Peyer's patch (tissue), 4 donors: Measurements from ENCODE around the gene LPGAT1. TPM values are rescaled to one million over a fixed set of nuclear protein-coding genes. Genes with fewer than 3 reads are reported as not detected.

Experiments used
- DNase-seq, 3 donors: peaks; one replicate each; pipeline ENCODE4 v3.0.0-alpha.2; 2017 to 2019
- H3K27ac ChIP-seq, 4 donors: fragments of 200-600 bp; sonication (generic); one replicate each; pipeline ENCODE4 v1.5.1; 2016 to 2019
- H3K27me3 ChIP-seq, 2 donors: fragments of 200-600 bp; sonication (generic); one replicate each; pipeline ENCODE4 v1.5.1; 2019
- H3K36me3 ChIP-seq, 3 donors: fragments of 200-600 bp; sonication (generic); one replicate each; pipeline ENCODE4 v1.5.1; 2016 to 2019
- H3K4me1 ChIP-seq, 4 donors: fragments of 200-600 bp; sonication (generic); one replicate each; pipeline ENCODE4 v1.5.1; 2016 to 2019
- H3K4me3 ChIP-seq, 4 donors: fragments of 200-600 bp; sonication (generic); 1 replicate in 3 of 4; 2 replicates in 1 of 4; pipeline ENCODE4 v1.5.1; 2016 to 2019; ENCODE audit warnings: mild to moderate bottlenecking in 1 of 4
- H3K9me3 ChIP-seq, 4 donors: fragments of 200-600 bp; sonication (generic); one replicate each; pipeline ENCODE4 v1.5.1; 2016 to 2019; ENCODE audit warnings: mild to moderate bottlenecking in 1 of 4
- CTCF ChIP-seq, 6 experiments: fragments of 450-650 bp in 4 of 6; fragments of 200-600 bp in 2 of 6; sonication (generic) in 1 of 6; IDR thresholded peaks; one replicate each; pipeline ENCODE4 v1.5.1; 2017 to 2019; ENCODE audit warnings: antibody characterized with exemption in 6 of 6, mild to moderate bottlenecking in 3 of 6, moderate library complexity in 1 of 6
- POLR2A ChIP-seq, 2 donors: fragments of 450-650 bp; IDR thresholded peaks; one replicate each; pipeline ENCODE4 v1.5.1; 2017; ENCODE audit warnings: antibody characterized with exemption in 2 of 2, mild to moderate bottlenecking in 2 of 2, moderate library complexity in 2 of 2
- total RNA-seq, 4 donors: library from RNA; depleted of rRNA; stranded (reverse); fragments of >200 nt; gene quantifications; one replicate each; pipeline ENCODE4 v1.1.0, GENCODE V29; 2016

The LPGAT1 gene
- total RNA-seq, 4 donors from 2014 or later: 18.2 to 171 (median 138) TPM

DNA sequence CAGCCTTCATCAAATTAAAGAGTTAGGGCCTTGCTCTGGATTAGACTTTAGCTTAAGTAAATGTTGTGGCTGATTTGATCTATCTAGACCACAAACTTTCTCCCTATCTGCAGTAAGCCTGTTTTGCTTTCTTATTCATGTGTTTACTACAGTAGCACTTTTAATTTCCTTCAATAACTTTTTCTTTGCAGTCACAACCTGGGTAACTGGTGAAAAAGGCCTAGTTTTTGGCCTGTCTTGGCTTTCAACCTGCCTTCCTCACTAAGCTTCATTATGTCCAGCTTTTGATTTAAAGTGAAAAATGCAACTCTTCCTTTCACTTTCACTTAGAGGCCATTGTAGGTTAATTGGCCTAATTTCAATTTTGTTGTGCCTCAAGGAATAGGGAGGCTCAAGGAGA, 12.5 kb upstream of the LPGAT1 start:
- TF ChIP-seq POLR2A (IDR thresholded peaks at IDR 0.05) (no peak), CTCF (IDR thresholded peaks at IDR 0.05) (no peak)
- DNase-seq: no peak
- no peaks in the 10 kb centered on the region for H3K4me1 ChIP-seq
- H3K27ac ChIP-seq: no peak overlapping the region
- no peaks in the 10 kb centered on the region for H3K9me3 ChIP-seq
- peak overlapping the region in 1 of 4 donors; percentile 14 for H3K4me3 ChIP-seq
- no peaks in the 10 kb centered on the region for H3K36me3 ChIP-seq
- no peaks in the 10 kb centered on the region for H3K27me3 ChIP-seq

GRCh38 chr1:211842518-211842917, 12.0 kb upstream of the LPGAT1 start:
- Histone ChIP-seq H3K4me1 (no peaks in the 10 kb centered on the region), H3K9me3 (no peaks in the 10 kb centered on the region), H3K27me3 (no peaks in the 10 kb centered on the region), H3K4me3 (no peak overlapping the region), H3K27ac (no peak overlapping the region), H3K36me3 (no peaks in the 10 kb centered on the region)
- DNase-seq: no peak
- no peak for TF ChIP-seq CTCF (IDR thresholded peaks at IDR 0.05)
- no peak for TF ChIP-seq POLR2A (IDR thresholded peaks at IDR 0.05)

DNA sequence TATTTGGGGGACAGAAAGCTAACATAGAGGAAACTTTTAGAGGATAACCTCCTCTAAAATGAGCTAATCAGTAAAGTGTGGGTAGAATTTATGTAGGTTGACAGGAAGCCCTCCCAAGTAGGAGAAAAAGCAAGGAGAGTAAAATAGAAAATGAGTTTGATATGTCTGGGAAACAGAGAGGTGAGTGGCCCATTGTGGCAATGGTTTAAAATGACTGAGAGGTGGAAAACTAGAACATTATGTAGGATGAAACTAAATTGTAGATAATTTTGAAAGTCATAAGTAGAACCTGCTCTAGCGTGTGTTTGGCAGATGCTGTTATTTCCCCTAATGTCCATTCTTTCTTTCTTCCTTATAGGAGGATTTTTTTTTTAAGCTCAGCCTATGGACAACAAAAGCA, 8.5 kb upstream of the LPGAT1 start:
- no peaks in the 10 kb centered on the region for H3K36me3 ChIP-seq
- H3K4me3 ChIP-seq: no peak overlapping the region
- DNase-seq: no peak
- H3K9me3 ChIP-seq: no peaks in the 10 kb centered on the region
- TF ChIP-seq CTCF (IDR thresholded peaks at IDR 0.05) (no peak), POLR2A (IDR thresholded peaks at IDR 0.05) (no peak)
- H3K27ac ChIP-seq: no peak overlapping the region
- H3K4me1 ChIP-seq: no peaks in the 10 kb centered on the region
- H3K27me3 ChIP-seq: no peaks in the 10 kb centered on the region

DNA sequence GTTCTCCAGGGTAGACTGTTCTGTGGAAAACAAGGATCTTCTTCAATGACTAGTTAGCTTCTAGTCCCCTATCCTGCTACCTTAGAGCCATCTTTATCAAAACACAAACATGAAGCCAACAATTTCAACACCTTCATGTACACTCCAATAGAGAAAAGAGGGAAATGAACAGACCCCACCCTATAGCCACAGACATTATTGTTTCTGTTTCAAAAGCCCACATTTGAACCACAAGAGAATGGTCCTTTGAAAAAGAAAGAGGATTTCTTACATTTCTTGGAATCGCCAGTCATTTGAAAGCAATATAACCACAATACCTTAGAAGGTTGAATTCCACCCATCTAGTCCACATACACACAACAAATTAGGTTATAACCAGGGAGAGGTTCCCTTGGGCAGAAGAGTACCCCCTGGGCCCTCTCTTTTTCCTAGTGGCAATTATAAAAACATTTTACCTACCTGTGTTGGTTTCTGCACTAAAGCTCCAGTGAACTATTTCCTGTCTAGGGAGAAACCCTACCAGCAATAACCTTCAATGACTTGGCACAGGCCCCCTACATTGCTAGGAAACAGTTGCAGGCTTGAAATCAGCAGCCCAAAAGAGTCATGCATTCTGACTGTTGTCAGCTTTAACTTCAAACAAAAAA, 2.7 kb upstream of the LPGAT1 start:
- no peak for TF ChIP-seq CTCF (IDR thresholded peaks at IDR 0.05)
- no peak for TF ChIP-seq POLR2A (IDR thresholded peaks at IDR 0.05)
- peaks cover 0 to 15% (median 0%) of the 10 kb centered on the region in 4 donors for H3K4me1 ChIP-seq
- H3K9me3 ChIP-seq: no peaks in the 10 kb centered on the region
- peak overlapping the region in 1 of 4 donors; percentile 31 for H3K27ac ChIP-seq
- H3K27me3 ChIP-seq: no peaks in the 10 kb centered on the region
- no peak for DNase-seq
- no peak overlapping the region for H3K4me3 ChIP-seq
- H3K36me3 ChIP-seq: no peaks in the 10 kb centered on the region

GRCh38 chr1:211832661-211833060, 2.1 kb upstream of the LPGAT1 start:
- TF ChIP-seq POLR2A (IDR thresholded peaks at IDR 0.05) (no peak), CTCF (IDR thresholded peaks at IDR 0.05) (no peak)
- Histone ChIP-seq H3K4me3 (no peak overlapping the region), H3K4me1 (peaks cover 0 to 21% (median 0%) of the 10 kb centered on the region in 4 donors), H3K9me3 (no peaks in the 10 kb centered on the region), H3K36me3 (no peaks in the 10 kb centered on the region), H3K27me3 (no peaks in the 10 kb centered on the region), H3K27ac (peak overlapping the region in 1 of 4 donors; percentile 31)
- DNase-seq: no peak
